Central memory CD8-positive, alpha-beta T cell (primary cell): ENCODE results near the gene MAST4.
A peak's percentile ranks its signal among the peaks of the same experiment; 100 is the strongest.

Source experiments
- ATAC-seq: fragments of 150-1000 bp; cut with Tn5 transposase; replicated peaks from 2 replicates; pipeline ENCODE4 v1.10.0; 2022; ENCODE audit warnings: mild to moderate bottlenecking, moderate FRiP score, moderate number of reproducible peaks; ENCODE audit not compliant: poor library complexity, severe bottlenecking; ENCODE audit errors: extremely low read depth
- DNase-seq, 2 donors: peaks; one replicate each; pipeline ENCODE4 v3.0.0; 2021; ENCODE audit warnings: low spot score in 2 of 2
- H3K27ac Mint-ChIP-seq: one replicate; pipeline ENCODE4 v1.8.0; 2022; ENCODE audit warnings: low read depth, mild to moderate bottlenecking, moderate library complexity, mixed read lengths
- H3K27me3 Mint-ChIP-seq: one replicate; pipeline ENCODE4 v1.8.0; 2022; ENCODE audit warnings: mixed read lengths
- H3K36me3 Mint-ChIP-seq: one replicate; pipeline ENCODE4 v1.8.0; 2022; ENCODE audit warnings: mild to moderate bottlenecking, moderate library complexity, mixed read lengths; ENCODE audit not compliant: insufficient read depth
- H3K4me1 Mint-ChIP-seq: one replicate; pipeline ENCODE4 v1.8.0; 2022; ENCODE audit warnings: mixed read lengths
- H3K4me3 Mint-ChIP-seq: one replicate; pipeline ENCODE4 v1.8.0; 2022; ENCODE audit warnings: mild to moderate bottlenecking, moderate library complexity, mixed read lengths
- H3K9me3 Mint-ChIP-seq: one replicate; pipeline ENCODE4 v1.8.0; 2022; ENCODE audit warnings: mixed read lengths

MAST4 gene

DNA sequence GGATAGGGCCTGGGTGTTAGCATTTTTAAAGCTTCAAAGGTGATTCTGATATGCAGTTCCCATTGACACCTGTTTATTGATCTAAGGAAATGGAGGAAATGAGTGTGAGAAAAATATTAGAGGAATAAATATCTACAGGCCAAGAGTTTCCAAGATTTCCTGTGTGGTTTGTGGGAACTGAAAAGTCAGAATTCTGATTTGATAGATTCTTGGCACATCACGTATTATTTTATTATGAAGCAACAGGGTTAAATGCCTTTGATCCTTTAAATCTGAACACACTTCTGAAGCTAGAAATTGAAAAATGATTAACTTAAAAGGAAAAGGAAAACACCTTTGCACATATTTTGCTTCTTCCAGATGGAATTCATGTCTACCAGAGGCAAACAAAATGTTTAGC is 486.7 kb downstream of the MAST4 start:
- no peak for DNase-seq
- Mint-ChIP-seq H3K36me3 (no peaks in the 10 kb centered on the region), H3K27ac (no peak overlapping the region), H3K4me3 (no peak overlapping the region), H3K9me3 (no peaks in the 10 kb centered on the region), H3K4me1 (no peaks in the 10 kb centered on the region), H3K27me3 (no peaks in the 10 kb centered on the region)
- ATAC-seq: no peak

DNA sequence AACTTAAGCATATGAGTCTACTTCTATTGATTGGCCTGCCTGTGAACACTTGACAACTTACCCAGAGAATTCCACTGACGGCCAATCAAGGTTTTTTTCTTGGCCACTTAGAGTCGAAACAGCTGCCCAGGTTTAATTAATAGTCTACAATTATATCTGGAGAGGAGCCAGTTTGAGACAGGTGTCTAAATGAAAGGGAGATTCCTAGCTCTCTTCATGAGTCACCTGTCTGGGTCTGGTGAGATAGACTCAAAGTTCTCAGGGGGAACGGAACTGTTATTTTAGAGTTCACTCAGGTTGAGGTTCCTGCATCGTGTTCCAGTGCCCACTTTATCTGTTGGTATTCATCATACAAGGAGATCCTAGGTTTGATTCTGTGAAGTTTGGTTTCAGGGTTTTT is 489.4 kb downstream of the MAST4 start:
- no peaks in the 10 kb centered on the region for H3K4me1 Mint-ChIP-seq
- no peaks in the 10 kb centered on the region for H3K27me3 Mint-ChIP-seq
- no peaks in the 10 kb centered on the region for H3K36me3 Mint-ChIP-seq
- no peak overlapping the region for H3K4me3 Mint-ChIP-seq
- DNase-seq (no peak), ATAC-seq (no peak)
- no peaks in the 10 kb centered on the region for H3K9me3 Mint-ChIP-seq
- no peak overlapping the region for H3K27ac Mint-ChIP-seq

DNA sequence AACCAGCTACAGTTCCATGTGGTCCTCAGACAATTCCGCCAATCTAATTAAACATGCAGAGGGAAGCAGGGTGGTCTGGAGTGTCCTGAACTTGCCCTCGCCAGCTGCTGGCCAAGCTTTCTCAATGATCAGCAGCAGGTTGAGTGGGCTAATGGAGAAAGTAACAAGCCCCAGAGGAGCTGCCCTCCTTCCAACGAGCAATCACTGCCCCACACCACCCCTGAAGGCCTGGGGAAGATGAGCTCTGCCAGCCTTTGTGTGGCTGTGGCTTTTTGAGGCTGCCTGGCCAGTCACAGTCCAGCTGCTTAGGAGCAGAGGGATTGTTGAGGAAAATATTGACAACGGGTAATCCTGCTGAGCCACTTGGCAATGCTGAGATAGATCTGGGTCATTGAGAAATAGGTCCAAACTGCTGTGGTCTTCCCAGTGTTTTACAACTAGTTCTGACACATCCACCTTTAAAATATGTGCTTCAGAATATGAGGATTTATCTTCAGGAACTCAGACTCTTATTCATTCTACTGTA is 493.1 kb downstream of the MAST4 start:
- Mint-ChIP-seq H3K36me3 (no peaks in the 10 kb centered on the region), H3K4me3 (no peak overlapping the region), H3K4me1 (no peaks in the 10 kb centered on the region), H3K27ac (no peak overlapping the region), H3K27me3 (no peaks in the 10 kb centered on the region), H3K9me3 (no peaks in the 10 kb centered on the region)
- DNase-seq (no peak), ATAC-seq (no peak)

- no peaks in the 10 kb centered on the region for H3K9me3 Mint-ChIP-seq
- H3K4me1 Mint-ChIP-seq: no peaks in the 10 kb centered on the region
- no peaks in the 10 kb centered on the region for H3K27me3 Mint-ChIP-seq
- DNase-seq: no peak
- no peaks in the 10 kb centered on the region for H3K36me3 Mint-ChIP-seq
- no peak overlapping the region for H3K27ac Mint-ChIP-seq
- ATAC-seq: no peak
- H3K4me3 Mint-ChIP-seq: no peak overlapping the region
Observed at GRCh38 chr5:67090040-67090439, 493.8 kb downstream of the MAST4 start.

DNA sequence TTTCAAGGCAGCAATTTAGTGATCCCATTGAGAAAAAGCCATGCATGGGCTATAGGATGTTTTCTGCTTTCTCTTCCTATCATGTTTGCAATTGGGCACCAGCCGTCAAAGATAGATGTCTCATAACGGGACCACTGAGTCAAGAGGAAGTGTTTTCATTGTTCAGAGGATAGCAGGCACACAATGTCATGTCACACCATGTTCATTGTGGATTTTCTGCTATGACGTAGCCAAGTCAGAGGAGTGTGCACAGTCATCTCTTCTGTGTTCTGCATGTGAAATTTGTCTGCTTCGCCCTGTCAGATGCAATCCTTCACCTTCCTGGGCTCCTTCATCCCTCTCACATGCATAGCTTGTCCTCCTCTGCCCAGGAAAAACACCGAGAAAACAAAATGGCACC is 494.4 kb downstream of the MAST4 start:
- no peak for ATAC-seq
- Mint-ChIP-seq H3K27ac (no peak overlapping the region), H3K9me3 (no peaks in the 10 kb centered on the region), H3K36me3 (no peaks in the 10 kb centered on the region), H3K4me3 (no peak overlapping the region), H3K4me1 (no peaks in the 10 kb centered on the region), H3K27me3 (no peaks in the 10 kb centered on the region)
- DNase-seq: no peak

- no peak overlapping the region for H3K4me3 Mint-ChIP-seq
- peaks cover 2% of the 10 kb centered on the region for H3K36me3 Mint-ChIP-seq
Observed at GRCh38 chr5:67092535-67092934, 496.3 kb downstream of the MAST4 start.

GRCh38 chr5:67093279-67093678 is 497.1 kb downstream of the MAST4 start:
- no peaks in the 10 kb centered on the region for H3K4me1 Mint-ChIP-seq
- H3K27me3 Mint-ChIP-seq: no peaks in the 10 kb centered on the region
- no peaks in the 10 kb centered on the region for H3K9me3 Mint-ChIP-seq
- DNase-seq (no peak), ATAC-seq (no peak)
- peaks cover 2% of the 10 kb centered on the region for H3K36me3 Mint-ChIP-seq
- H3K4me3 Mint-ChIP-seq: no peak overlapping the region
- no peak overlapping the region for H3K27ac Mint-ChIP-seq

More at GRCh38 chr5:67092535-67092934, 496.3 kb downstream of the MAST4 start:
- H3K9me3 Mint-ChIP-seq: no peaks in the 10 kb centered on the region
- DNase-seq: no peak
- H3K27ac Mint-ChIP-seq: no peak overlapping the region
- no peak for ATAC-seq
- H3K27me3 Mint-ChIP-seq: no peaks in the 10 kb centered on the region
- no peaks in the 10 kb centered on the region for H3K4me1 Mint-ChIP-seq

GRCh38 chr5:67094476-67095300 is 498.5 kb downstream of the MAST4 start:
- Mint-ChIP-seq H3K4me3 (no peak overlapping the region), H3K27ac (no peak overlapping the region), H3K36me3 (peaks cover 2% of the 10 kb centered on the region), H3K9me3 (no peaks in the 10 kb centered on the region), H3K27me3 (peaks cover 1% of the 10 kb centered on the region), H3K4me1 (no peaks in the 10 kb centered on the region)
- ATAC-seq: no peak
- DNase-seq: no peak

GRCh38 chr5:67095346-67096171 is 499.4 kb downstream of the MAST4 start:
- ATAC-seq (no peak), DNase-seq (no peak)
- Mint-ChIP-seq H3K27ac (no peak overlapping the region), H3K4me3 (no peak overlapping the region), H3K9me3 (no peaks in the 10 kb centered on the region), H3K27me3 (peaks cover 10% of the 10 kb centered on the region), H3K36me3 (peaks cover 4% of the 10 kb centered on the region), H3K4me1 (peaks cover 7% of the 10 kb centered on the region)

- H3K9me3 Mint-ChIP-seq: no peaks in the 10 kb centered on the region
- no peak for ATAC-seq
Observed at GRCh38 chr5:67098656-67099055, 502.5 kb downstream of the MAST4 start.

GRCh38 chr5:67100301-67100700 is 504.1 kb downstream of the MAST4 start:
- Mint-ChIP-seq H3K36me3 (peaks cover 10% of the 10 kb centered on the region), H3K9me3 (no peaks in the 10 kb centered on the region), H3K4me3 (peak overlapping the region; percentile 51), H3K27me3 (peaks cover 11% of the 10 kb centered on the region), H3K27ac (no peak overlapping the region), H3K4me1 (peaks cover 8% of the 10 kb centered on the region)
- ATAC-seq (peak; percentile 43), DNase-seq (no peak)

More at GRCh38 chr5:67098656-67099055, 502.5 kb downstream of the MAST4 start:
- Mint-ChIP-seq H3K27ac (no peak overlapping the region), H3K36me3 (peaks cover 6% of the 10 kb centered on the region), H3K4me3 (no peak overlapping the region), H3K27me3 (peaks cover 11% of the 10 kb centered on the region), H3K4me1 (peaks cover 8% of the 10 kb centered on the region)
- no peak for DNase-seq

GRCh38 chr5:67102708-67103107 is 506.5 kb downstream of the MAST4 start:
- ATAC-seq: no peak
- H3K4me1 Mint-ChIP-seq: peaks cover 8% of the 10 kb centered on the region
- H3K27ac Mint-ChIP-seq: no peak overlapping the region
- H3K27me3 Mint-ChIP-seq: peaks cover 11% of the 10 kb centered on the region
- H3K36me3 Mint-ChIP-seq: peaks cover 8% of the 10 kb centered on the region
- no peaks in the 10 kb centered on the region for H3K9me3 Mint-ChIP-seq
- H3K4me3 Mint-ChIP-seq: no peak overlapping the region
- no peak for DNase-seq
